Liver (tissue), 3 donors: Measurements from ENCODE around the gene CAPZA2.

Source experiments
- GABPA ChIP-seq, 2 donors: IDR thresholded peaks in 1 of 2; conservative IDR thresholded peaks in 1 of 2; 2 replicates each; pipeline ENCODE4 v1.6.1; 2016; ENCODE audit warnings: antibody characterized with exemption in 2 of 2, mild to moderate bottlenecking in 1 of 2, moderate library complexity in 1 of 2
- TF ChIP-seq, protein P1 (sequence below): fragments of 150-350 bp; IDR thresholded peaks from 2 replicates; pipeline ENCODE4 v1.5.1; 2017; ENCODE audit warnings: improper control_type of control experiment, low read depth, low read length; ENCODE audit not compliant: missing input control
- TF ChIP-seq, protein P2 (sequence below): IDR thresholded peaks from 2 replicates; pipeline ENCODE4 v1.6.1; 2016; ENCODE audit warnings: antibody characterized with exemption, mild to moderate bottlenecking
- donor health status: healthy.
- donor health status: healthy.

DNA sequence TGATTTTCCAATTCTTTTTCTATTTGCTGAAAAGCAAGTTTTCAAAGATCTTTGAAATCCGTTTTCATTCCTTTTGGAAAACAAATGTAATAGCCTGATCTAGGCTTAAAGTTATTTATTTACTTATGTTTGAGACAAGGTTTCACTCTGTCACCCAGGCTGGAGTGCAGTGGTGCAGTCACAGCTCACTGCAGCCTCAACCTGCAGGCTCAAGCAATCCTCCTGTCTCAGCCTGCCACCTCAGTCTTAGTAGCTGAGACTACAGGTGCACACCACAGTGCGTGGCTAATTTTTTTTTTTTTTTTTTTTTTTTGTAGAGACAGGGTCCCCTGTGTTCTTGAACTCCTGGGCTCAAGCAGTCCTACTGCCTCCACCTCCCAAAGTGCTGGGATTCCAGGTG, 95.5 kb downstream of the CAPZA2 start:
- TF ChIP-seq, protein P1, sequence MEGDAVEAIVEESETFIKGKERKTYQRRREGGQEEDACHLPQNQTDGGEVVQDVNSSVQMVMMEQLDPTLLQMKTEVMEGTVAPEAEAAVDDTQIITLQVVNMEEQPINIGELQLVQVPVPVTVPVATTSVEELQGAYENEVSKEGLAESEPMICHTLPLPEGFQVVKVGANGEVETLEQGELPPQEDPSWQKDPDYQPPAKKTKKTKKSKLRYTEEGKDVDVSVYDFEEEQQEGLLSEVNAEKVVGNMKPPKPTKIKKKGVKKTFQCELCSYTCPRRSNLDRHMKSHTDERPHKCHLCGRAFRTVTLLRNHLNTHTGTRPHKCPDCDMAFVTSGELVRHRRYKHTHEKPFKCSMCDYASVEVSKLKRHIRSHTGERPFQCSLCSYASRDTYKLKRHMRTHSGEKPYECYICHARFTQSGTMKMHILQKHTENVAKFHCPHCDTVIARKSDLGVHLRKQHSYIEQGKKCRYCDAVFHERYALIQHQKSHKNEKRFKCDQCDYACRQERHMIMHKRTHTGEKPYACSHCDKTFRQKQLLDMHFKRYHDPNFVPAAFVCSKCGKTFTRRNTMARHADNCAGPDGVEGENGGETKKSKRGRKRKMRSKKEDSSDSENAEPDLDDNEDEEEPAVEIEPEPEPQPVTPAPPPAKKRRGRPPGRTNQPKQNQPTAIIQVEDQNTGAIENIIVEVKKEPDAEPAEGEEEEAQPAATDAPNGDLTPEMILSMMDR, result no peak
- TF ChIP-seq, protein P2, sequence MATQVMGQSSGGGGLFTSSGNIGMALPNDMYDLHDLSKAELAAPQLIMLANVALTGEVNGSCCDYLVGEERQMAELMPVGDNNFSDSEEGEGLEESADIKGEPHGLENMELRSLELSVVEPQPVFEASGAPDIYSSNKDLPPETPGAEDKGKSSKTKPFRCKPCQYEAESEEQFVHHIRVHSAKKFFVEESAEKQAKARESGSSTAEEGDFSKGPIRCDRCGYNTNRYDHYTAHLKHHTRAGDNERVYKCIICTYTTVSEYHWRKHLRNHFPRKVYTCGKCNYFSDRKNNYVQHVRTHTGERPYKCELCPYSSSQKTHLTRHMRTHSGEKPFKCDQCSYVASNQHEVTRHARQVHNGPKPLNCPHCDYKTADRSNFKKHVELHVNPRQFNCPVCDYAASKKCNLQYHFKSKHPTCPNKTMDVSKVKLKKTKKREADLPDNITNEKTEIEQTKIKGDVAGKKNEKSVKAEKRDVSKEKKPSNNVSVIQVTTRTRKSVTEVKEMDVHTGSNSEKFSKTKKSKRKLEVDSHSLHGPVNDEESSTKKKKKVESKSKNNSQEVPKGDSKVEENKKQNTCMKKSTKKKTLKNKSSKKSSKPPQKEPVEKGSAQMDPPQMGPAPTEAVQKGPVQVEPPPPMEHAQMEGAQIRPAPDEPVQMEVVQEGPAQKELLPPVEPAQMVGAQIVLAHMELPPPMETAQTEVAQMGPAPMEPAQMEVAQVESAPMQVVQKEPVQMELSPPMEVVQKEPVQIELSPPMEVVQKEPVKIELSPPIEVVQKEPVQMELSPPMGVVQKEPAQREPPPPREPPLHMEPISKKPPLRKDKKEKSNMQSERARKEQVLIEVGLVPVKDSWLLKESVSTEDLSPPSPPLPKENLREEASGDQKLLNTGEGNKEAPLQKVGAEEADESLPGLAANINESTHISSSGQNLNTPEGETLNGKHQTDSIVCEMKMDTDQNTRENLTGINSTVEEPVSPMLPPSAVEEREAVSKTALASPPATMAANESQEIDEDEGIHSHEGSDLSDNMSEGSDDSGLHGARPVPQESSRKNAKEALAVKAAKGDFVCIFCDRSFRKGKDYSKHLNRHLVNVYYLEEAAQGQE, result no peak
- no peak for TF ChIP-seq GABPA (IDR thresholded peaks at IDR 0.05 in 1 of 2, conservative IDR thresholded peaks at IDR 0.05 in 1 of 2)
